NCI-H2107 treated with DMSO at 0.1 percent for 48 hours (cell line): ENCODE results near the gene MRPL28.
A peak's percentile ranks its signal among the peaks of the same experiment; 100 is the strongest.
"Not testable (repeated sequence)": the region's sequence is repeated elsewhere in the genome, so short reads cannot be mapped to it uniquely, and the experiment has no call there.

Experiments used
- DNase-seq: peaks from one replicate; lab custom pipeline; 2025; ENCODE audit not compliant: unreplicated experiment; lab: John Stamatoyannopoulos, UW

Gene MRPL28

DNA sequence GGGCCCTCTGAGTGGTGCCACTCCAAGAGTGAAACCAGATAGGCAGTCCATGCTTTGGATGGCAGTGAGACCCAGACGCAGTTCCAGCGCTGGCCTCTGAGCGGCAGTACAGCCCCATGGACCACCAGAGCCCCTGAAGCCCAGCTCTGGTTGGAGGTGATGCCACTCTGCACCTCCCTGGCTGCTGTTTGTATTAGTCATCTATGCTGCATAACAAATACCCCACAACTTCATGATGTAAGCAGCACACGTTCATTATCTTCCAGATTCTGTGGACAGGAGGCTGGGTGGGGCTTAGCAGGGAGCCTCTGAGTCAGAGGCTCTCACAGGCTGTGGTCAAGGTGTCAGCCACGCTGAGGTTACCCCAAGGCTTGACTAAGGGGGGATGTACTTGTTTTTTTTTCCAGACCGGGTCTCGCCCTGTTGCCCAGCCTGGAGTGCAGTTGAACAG, 21.6 kb upstream of the MRPL28 start:
- no peak for DNase-seq

DNA sequence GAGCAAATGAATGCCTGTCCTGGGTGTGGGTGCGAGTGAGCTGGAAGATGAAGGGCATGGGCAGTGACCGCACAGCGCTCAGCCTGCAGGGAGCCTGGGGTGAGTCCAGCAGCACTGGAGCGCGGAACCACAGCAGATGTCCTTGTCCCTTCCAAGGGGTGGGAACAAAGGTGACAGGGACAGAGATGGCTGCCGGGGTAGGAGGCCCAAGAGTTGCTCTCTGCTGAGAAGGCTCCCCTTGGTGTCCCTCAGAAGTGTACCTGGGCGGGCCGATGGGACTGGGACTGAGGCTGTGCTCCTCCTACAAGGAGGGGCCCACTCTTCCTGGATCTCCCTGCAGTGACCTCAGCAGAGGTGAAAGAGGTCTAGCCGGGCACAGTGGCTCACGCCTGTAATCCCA, 19.0 kb upstream of the MRPL28 start:
- DNase-seq = no peak

- DNase-seq = not testable (repeated sequence)
These were observed 17.7 kb upstream of the MRPL28 start for GRCh38 chr16:387761-388666.

GRCh38 chr16:386641-387156, 16.4 kb upstream of the MRPL28 start:
- no peak for DNase-seq

GRCh38 chr16:383326-384051, 13.2 kb upstream of the MRPL28 start:
- DNase-seq = no peak

DNA sequence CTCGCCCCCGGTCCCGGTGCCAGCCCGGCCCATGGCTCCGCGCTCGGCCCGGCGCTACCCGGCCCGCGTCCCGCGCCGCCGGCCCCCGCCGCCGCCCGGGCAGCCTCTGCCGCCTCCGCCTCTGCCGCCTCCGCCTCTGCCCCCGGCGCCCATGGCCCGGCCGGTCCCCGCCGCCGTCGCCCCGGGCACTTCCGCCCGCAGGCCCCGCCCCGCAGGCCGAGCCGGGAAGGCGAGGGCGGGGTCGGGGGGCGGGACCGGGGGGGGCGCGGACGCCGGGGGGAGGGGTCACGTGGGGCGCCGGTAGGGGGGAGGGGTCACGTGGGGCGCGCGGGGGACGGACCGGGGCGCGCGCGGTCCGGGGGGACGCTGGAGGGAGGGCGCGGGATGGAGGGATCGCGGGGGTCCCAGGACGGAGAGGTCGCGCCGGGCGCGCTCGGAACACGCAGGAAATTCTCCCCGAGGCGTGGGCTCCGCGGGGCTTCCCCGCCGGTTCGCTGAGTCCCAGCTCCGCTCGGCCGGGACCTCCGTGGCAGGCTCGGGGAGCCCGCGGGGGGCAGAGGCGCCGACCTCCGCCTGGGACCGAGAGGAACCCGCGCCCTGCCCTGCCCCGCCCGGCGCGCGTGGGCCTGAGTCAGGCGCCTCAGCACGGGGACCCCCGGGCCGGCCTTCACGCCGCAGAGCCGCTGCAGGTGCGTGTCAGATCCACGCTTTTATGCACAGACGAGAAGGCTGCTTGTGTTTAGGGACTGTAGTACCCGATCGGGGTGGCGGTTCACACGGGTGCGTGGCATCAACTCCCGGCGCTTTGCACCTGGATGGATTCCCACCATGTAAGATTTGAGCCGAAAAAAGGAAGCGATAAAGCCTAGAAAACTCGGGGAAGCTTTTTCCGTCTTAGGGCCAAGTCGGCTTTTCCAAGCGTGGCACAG, 11.7 kb upstream of the MRPL28 start, which contains the start of gene PGAP6:
TSS of gene PGAP6 (minus strand) at position 190 of the 929 bp plus-strand sequence. CDS start at position 33, 157 bp downstream.
- DNase-seq = no peak

DNA sequence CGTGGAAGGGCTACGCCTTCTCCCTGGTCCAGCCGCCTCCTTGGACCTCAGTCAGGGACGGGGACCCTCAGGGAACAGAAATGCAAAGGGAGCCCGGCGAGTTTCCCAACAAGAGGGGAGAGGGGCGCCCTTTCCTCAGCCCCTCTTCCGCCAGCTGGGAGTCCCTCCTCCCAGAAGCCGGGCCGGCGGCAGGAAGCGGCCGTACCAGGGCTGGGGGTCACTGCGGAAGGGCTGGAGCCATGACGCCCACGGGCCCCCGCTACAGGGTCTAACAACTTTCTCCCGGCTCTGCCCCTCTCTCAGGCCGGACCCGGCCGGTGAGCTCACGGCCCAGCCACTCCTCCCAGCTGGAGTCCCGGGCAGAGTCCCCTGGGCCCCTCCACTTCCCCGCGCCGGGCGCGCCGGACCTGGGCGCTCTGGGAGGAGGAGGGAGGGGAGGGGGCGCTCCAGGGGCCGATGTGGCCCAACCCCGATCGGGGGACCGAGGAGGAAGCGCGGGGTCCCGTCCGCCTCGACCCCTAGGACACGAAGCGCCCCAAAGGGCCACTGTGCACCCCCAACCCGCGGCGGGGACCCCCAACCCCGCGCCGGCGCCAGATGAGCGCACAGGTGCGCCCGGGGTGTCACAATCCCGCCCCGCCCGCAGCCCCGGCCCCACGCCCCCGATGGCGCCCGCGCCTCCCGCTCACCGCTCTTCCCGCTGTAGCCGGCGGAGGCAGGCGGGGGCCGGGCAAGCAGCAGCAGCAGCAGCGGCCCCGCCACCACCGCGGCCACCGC, 10.9 kb upstream of the MRPL28 start:
- DNase-seq = no peak

- no peak for DNase-seq
These were observed 10.3 kb upstream of the MRPL28 start for GRCh38 chr16:380762-381011.

DNA sequence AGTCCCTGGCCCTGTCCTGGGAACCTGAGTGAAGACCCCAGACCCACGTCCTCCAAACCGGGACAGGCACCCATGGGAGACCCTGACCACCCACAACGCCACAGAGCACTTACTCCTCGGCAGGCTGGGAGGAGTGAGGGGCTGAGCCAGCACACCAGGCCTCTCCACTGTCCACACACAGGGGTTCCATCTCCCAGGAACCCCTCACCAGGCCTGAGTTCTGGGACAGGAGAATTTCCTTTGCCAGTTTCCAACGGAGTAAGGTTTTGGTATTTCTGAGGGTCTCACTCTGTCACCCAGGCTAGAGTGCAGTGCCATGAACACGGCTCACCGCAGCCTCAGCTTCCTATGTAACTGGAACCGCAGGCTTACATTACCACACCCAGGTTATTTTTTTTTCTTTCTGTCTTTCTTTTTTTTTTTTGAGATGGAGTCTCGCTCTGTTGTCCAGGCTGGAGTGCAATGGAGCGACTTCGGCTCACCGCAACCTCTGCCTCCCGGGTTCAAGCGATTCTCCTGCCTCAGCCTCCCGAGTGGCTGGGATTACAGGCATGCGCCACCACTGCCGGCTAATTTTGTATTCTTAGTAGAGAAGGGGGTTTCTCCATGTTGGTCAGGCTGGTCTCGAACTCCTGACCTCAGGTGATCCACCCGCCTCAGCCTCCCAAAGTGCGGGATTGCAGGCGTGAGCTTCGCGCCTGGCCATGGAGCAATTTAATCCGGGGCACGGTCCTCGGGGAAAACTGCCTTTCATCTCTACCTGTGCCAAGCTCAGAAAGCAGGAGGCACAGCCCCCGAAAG, 9.8 kb upstream of the MRPL28 start:
- no peak for DNase-seq

DNA sequence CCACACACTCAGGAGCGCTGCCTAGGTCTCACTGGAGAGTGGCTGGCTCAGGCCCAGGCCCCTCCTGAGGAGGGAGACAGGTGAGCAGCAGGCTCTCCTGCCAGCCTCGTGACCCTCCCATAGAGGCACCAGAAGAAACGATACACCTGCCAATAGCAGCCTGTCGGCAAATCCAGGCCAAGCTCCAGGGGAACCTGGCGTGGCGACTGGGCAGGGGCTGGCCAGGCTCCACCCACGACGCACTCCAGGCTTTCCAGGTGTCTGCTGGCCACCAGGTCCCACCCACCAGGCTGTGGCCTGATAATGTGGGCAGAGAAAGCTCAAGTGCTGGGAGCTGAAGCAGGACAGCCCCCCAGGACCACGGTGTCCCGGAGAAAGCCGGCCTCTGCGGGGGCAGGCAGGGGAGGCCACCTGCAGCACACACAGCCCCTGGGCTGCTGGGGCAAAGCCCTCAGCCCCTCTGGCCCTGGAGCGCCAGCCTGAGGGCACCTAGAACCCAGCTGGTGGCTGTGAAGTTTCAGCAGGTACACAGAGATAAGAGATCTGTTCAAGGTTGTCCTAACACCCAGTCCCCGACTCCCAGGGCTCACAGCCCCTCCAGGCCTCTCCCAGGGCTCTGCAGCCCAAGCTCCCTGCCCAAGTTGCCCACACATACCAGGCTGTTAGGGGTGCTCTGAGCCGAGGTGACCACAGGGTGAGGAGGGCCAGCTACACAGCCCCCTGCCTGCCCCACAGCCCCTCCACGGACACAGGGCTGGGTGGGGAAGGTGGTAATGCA, 9.0 kb upstream of the MRPL28 start:
- DNase-seq = peak; percentile 95

GRCh38 chr16:378821-379182, 8.5 kb upstream of the MRPL28 start:
- DNase-seq = no peak

GRCh38 chr16:378113-378820, 7.9 kb upstream of the MRPL28 start:
- not testable (repeated sequence) for DNase-seq

DNA sequence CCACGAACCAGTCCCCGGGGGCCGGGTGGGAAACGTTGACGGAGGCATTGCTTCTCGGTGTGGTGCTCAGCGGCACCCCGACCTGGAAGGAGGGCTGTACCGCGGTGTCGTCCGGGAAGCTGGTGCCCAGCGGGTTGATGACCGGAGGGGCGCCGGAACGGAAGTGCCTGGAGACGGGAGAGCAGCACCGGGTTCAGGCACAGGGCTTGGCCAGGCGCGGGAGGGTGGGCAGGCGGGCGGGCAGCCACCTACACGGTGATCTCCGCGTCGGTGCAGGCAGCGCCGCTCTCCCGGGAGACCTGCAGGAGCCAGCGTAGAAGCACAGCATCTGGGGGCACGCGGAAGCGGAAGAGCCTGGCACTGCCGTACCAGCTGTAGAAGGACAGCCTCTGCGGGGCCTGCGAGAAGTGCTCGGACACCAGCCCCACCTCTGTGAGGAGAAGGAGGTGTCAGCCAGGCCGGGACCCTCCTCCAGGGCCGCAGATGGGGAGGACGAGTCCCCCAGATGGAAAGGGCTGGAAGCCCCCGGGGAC, 7.1 kb upstream of the MRPL28 start:
- DNase-seq = no peak

DNA sequence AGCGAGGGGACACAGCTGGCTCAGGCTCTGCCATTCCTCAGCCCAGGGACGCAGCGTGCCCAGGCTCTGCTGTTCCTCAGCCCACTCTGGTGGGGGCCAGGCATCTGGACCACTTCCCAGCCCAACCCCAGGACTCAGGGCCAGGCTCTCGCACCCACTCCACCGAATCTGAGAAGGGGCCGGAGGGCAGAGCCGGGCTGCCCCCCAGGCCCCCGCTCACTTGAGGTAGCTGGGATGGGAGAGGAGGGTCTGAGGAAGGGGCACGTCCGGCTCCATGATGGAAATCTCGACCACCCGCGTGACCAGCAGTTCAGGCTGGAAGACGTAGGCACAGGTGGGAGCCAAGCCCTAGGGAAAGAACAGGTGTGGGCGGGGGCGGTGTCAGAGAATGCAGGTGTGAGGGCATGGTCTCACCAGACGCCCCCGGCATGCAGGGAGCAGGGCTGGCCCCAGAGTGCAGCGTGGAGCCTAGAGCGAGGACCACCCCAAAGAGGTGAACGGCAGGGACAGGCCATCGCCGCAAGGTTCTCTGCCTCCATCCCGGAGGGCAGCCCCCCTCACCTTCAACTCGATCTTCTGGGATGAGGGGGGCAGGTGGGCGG, 6.6 kb upstream of the MRPL28 start:
- DNase-seq = no peak

GRCh38 chr16:375927-376816, 5.8 kb upstream of the MRPL28 start:
- no peak for DNase-seq

DNA sequence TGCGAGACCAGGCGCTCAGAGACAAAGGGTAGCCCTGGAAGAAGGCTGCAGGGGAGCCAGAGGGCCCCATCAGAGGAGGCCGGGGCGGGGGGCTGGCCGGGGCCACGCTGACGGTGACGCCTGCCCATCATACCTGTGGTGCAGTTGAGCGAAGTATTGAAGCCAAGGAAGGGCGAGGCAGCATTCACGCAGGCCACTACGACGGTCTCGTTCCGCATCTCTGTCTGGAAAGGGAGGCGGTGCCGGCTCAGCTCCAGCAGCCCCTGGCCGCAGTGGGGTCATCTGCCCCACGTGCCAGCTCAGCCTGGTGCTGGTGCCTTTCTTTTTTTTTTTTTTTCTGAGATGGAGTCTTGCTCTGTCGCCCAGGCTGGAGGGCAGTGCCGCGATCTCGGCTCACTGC, 4.9 kb upstream of the MRPL28 start:
- no peak for DNase-seq

DNA sequence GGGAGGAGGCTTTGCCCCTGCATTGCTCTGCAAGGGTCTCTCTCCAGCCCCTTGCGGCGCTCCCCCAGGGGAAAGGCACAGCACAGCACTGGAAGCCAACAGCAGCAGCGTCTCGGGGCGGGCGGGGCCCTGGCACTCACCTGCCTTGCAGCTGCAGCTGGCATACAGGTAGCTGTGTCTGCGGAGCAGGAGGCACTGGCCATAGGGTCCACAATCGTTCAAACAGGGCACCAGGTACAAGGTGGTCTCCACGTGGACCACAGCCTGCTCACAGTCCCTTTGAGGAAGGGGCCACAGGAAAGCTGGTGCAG, 4.2 kb upstream of the MRPL28 start:
- no peak for DNase-seq
